Caco-2 (cell line): Measurements from ENCODE around the gene BOLA1. TPM values are rescaled to one million over a fixed set of nuclear protein-coding genes. Genes with fewer than 3 reads are reported as not detected.

Experiments used
- BruUV-seq: library from RNA; stranded (reverse); fragments of 400-500 nt; replicated peaks from 2 replicates; lab custom pipeline; 2021; lab: Mats Ljungman, UMichigan
- CTCF ChIA-PET: fragments of 300-600 bp; sonication (Branson Sonifier 250); formaldehyde crosslinking; loops from one replicate; lab custom pipeline; 2022; ENCODE audit warnings: antibody characterized with exemption; lab: Charles Lee
- POLR2A ChIA-PET: fragments of 300-600 bp; sonication (Branson Sonifier 250); formaldehyde crosslinking; loops from one replicate; lab custom pipeline; 2022; ENCODE audit warnings: antibody characterized with exemption; lab: Charles Lee
- DNase-seq, 2 experiments: peaks; one replicate each; pipeline versions ENCODE4 v3.0.0 to v3.0.0-alpha.2; 2020 to 2022
- H3K27me3 ChIP-seq: replicated peaks from 2 replicates; pipeline ENCODE4 v1.6.0; 2011; ENCODE audit warnings: low read length; ENCODE audit not compliant: control insufficient read depth, insufficient read depth
- H3K36me3 ChIP-seq: 2 replicates; pipeline ENCODE4 v1.5.1; 2011; ENCODE audit warnings: low read length; ENCODE audit not compliant: control insufficient read depth, insufficient read depth
- H3K4me1 ChIP-seq: fragments of 250-450 bp; sonication (Bioruptor Pico); 2 replicates; pipeline ENCODE4 v1.5.1; 2020; ENCODE audit warnings: mild to moderate bottlenecking
- H3K4me3 ChIP-seq: 2 replicates; pipeline ENCODE4 v1.5.1; 2011; ENCODE audit warnings: low read depth, mild to moderate bottlenecking, control low read depth, low read length
- H3K9me3 ChIP-seq: fragments of 250-450 bp; sonication (Bioruptor Pico); 2 replicates; pipeline ENCODE4 v1.5.1; 2020; ENCODE audit warnings: mild to moderate bottlenecking, moderate library complexity
- H3K27ac Mint-ChIP-seq: one replicate; pipeline ENCODE4 v1.8.0; 2022; ENCODE audit warnings: mixed read lengths; ENCODE audit not compliant: unreplicated experiment
- H3K27me3 Mint-ChIP-seq: one replicate; pipeline ENCODE4 v1.8.0; 2022; ENCODE audit warnings: mixed read lengths; ENCODE audit not compliant: insufficient read depth, unreplicated experiment
- H3K36me3 Mint-ChIP-seq: one replicate; pipeline ENCODE4 v1.8.0; 2022; ENCODE audit warnings: mild to moderate bottlenecking, mixed read lengths; ENCODE audit not compliant: insufficient read depth, unreplicated experiment
- H3K4me1 Mint-ChIP-seq: one replicate; pipeline ENCODE4 v1.8.0; 2022; ENCODE audit warnings: low read depth, mixed read lengths; ENCODE audit not compliant: unreplicated experiment
- H3K4me3 Mint-ChIP-seq: one replicate; pipeline ENCODE4 v1.8.0; 2022; ENCODE audit warnings: mild to moderate bottlenecking, moderate library complexity, mixed read lengths; ENCODE audit not compliant: unreplicated experiment
- H3K9me3 Mint-ChIP-seq: one replicate; pipeline ENCODE4 v1.8.0; 2022; ENCODE audit warnings: mixed read lengths; ENCODE audit not compliant: unreplicated experiment
- CTCF ChIP-seq, 2 experiments: fragments of 200-600 bp in 1 of 2; IDR thresholded peaks; 1 replicate in 1 of 2; 2 replicates in 1 of 2; pipeline versions ENCODE4 v1.5.1 to v1.8.0; 2011 to 2022; ENCODE audit warnings: antibody characterized with exemption in 1 of 2, control low read depth in 1 of 2, inconsistent platforms in 1 of 2, low read depth in 1 of 2, low read length in 1 of 2, mild to moderate bottlenecking in 1 of 2, moderate library complexity in 1 of 2; ENCODE audit not compliant: insufficient read depth in 1 of 2, severe bottlenecking in 1 of 2, unreplicated experiment in 1 of 2
- intact Hi-C: fragments of 100-400 bp; cut with micrococcal nuclease; formaldehyde crosslinking; loops from one replicate; pipeline ENCODE4 v1.10.0; 2022; ENCODE audit not compliant: unreplicated experiment
- total RNA-seq: library from RNA; stranded (reverse); gene quantifications from 2 replicates; pipeline ENCODE4 v1.2.3, GENCODE V29; 2022

BOLA1 gene
- total RNA-seq, 1 experiment from 2014 or later, result 22.7 TPM

- H3K4me3 Mint-ChIP-seq, result no peak overlapping the region
- H3K9me3 Mint-ChIP-seq, result no peaks in the 10 kb centered on the region
- intact Hi-C loops, result no loop called here
- CTCF ChIA-PET, result no interaction called here
- Histone ChIP-seq H3K4me1 (peaks cover 29% of the 10 kb centered on the region), H3K27me3 (no peaks in the 10 kb centered on the region), H3K36me3 (no peaks in the 10 kb centered on the region), H3K9me3 (no peaks in the 10 kb centered on the region), H3K4me3 (no peak overlapping the region)
- peaks cover 25% of the 10 kb centered on the region for H3K4me1 Mint-ChIP-seq
- H3K27me3 Mint-ChIP-seq, result no peaks in the 10 kb centered on the region
- peaks cover 25% of the 10 kb centered on the region for H3K36me3 Mint-ChIP-seq
- no TSS peak for BruUV-seq
- DNase-seq, result no peak
- H3K27ac Mint-ChIP-seq, result no peak overlapping the region
- POLR2A ChIA-PET, result no interaction called here
- TF ChIP-seq CTCF (IDR thresholded peaks at IDR 0.05; ENCODE audit: insufficient read depth in 1 of 2, low read depth in 1 of 2, low read length in 1 of 2, severe bottlenecking in 1 of 2, unreplicated experiment in 1 of 2), result no peak
Measured at GRCh38 chr1:149933208-149933607, 33.8 kb downstream of the BOLA1 start.

GRCh38 chr1:149934356-149934755, 35.0 kb downstream of the BOLA1 start:
- no peaks in the 10 kb centered on the region for H3K27me3 ChIP-seq
- H3K4me1 ChIP-seq, result peaks cover 29% of the 10 kb centered on the region
- TF ChIP-seq CTCF (IDR thresholded peaks at IDR 0.05; ENCODE audit: insufficient read depth in 1 of 2, low read depth in 1 of 2, low read length in 1 of 2, severe bottlenecking in 1 of 2, unreplicated experiment in 1 of 2), result no peak
- Mint-ChIP-seq H3K36me3 (peaks cover 27% of the 10 kb centered on the region), H3K27ac (no peak overlapping the region), H3K27me3 (no peaks in the 10 kb centered on the region), H3K4me3 (no peak overlapping the region), H3K4me1 (peaks cover 29% of the 10 kb centered on the region), H3K9me3 (no peaks in the 10 kb centered on the region)
- POLR2A ChIA-PET, result no interaction called here
- H3K4me3 ChIP-seq, result no peak overlapping the region
- no peak for DNase-seq
- H3K36me3 ChIP-seq, result no peaks in the 10 kb centered on the region
- H3K9me3 ChIP-seq, result no peaks in the 10 kb centered on the region
- CTCF ChIA-PET, result no interaction called here
- intact Hi-C loops, result no loop called here
- no TSS peak for BruUV-seq

GRCh38 chr1:149936170-149936991, 37.0 kb downstream of the BOLA1 start, which contains the start of gene MTMR11:
Gene MTMR11 (minus strand): TSS chr1:149936879. CDS start chr1:149936647, 232 bp downstream.
- no peaks in the 10 kb centered on the region for H3K9me3 Mint-ChIP-seq
- ChIA-PET POLR2A (interaction anchor here (1.8 to 2.4 kb wide), 3 partner anchors 8 to 49 kb away, joined by 6 to 14 read pairs (median 11); partner anchors contain the start of gene BOLA1), CTCF (interaction anchor here (1.2 kb wide), 1 partner anchor 8 kb away, joined by 3 read pairs; no protein-coding TSS in a partner anchor)
- Histone ChIP-seq H3K4me1 (peaks cover 37% of the 10 kb centered on the region), H3K9me3 (no peaks in the 10 kb centered on the region), H3K36me3 (no peaks in the 10 kb centered on the region), H3K4me3 (peak within 1 kb of the TSS; percentile 30), H3K27me3 (no peaks in the 10 kb centered on the region)
- DNase-seq, result peak in 1 of 2 experiments; percentile 20
- BruUV-seq, result no TSS peak
- H3K27ac Mint-ChIP-seq, result peak within 1 kb of the TSS; percentile 9
- H3K36me3 Mint-ChIP-seq, result peaks cover 30% of the 10 kb centered on the region
- H3K27me3 Mint-ChIP-seq, result no peaks in the 10 kb centered on the region
- no peak for TF ChIP-seq CTCF (IDR thresholded peaks at IDR 0.05; ENCODE audit: insufficient read depth in 1 of 2, low read depth in 1 of 2, low read length in 1 of 2, severe bottlenecking in 1 of 2, unreplicated experiment in 1 of 2)
- H3K4me3 Mint-ChIP-seq, result peak within 1 kb of the TSS; percentile 83
- intact Hi-C loops, result no loop called here
- H3K4me1 Mint-ChIP-seq, result peaks cover 33% of the 10 kb centered on the region
